Suprapubic skin (tissue), 4 donors: Measurements from ENCODE around the gene MYO18A.

Source experiments
- POLR2A ChIP-seq, 2 donors: fragments of 450-650 bp; IDR thresholded peaks; one replicate each; pipeline ENCODE4 v1.6.1; 2017; ENCODE audit warnings: antibody characterized with exemption in 2 of 2, mild to moderate bottlenecking in 2 of 2, moderate library complexity in 2 of 2
- POLR2AphosphoS5 ChIP-seq, 3 donors: sonication (generic); formaldehyde crosslinking; IDR thresholded peaks; one replicate each; pipeline ENCODE4 v1.6.1; 2017; ENCODE audit warnings: antibody characterized with exemption in 3 of 3

DNA sequence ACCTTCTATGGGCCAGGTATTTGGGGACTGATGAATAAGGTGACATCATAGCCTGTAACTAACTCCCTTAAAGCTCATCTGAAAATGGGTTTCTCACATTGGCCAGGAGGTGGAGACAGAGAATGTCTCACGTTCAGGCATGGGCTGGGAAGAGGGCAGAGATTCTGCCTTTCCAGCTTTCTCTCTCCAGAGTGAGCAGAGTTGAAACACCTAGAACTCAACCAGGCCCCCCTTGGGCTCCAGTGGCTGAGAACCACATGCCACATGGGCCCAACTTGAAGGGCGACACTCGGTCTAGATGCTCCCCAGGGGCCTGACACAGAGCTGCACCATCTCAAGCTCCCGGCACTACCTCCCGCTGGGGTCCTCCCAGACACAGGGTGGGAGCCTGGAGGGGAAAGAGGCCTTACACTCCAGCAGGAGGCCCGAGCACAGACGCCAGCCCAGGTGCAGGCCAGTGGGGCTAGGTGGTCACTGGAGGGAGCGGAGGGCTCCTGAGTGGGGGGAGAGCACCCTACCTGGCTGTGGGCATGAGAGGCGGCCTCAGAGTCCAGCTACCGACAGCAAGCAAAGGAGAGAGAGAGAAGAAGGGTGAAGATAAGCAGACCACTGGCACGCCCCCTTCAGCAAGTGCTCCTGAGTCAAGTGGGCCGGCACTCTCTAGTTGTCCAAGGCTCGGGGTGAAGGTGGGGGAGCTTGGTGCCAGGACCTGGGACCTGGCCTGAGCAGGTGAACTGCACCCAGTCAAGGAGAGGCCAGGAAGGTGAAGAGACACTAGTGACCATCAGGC, 55.9 kb downstream of the MYO18A start:
- TF ChIP-seq POLR2AphosphoS5 (IDR thresholded peaks at IDR 0.05) (no peak), POLR2A (IDR thresholded peaks at IDR 0.05) (no peak)
